GM08714 (cell line): ENCODE data around the gene ZNF184.

Source experiments
- H3K4me3 ChIP-seq: fragments of 200-500 bp; sonication (Bioruptor generic); 2 replicates; pipeline ENCODE4 v1.5.1; 2014; ENCODE audit warnings: mild to moderate bottlenecking, low read length, inconsistent platforms
- ZNF274 ChIP-seq: IDR thresholded peaks from 2 replicates; pipeline ENCODE4 v1.6.1; 2012; ENCODE audit warnings: mild to moderate bottlenecking, low read depth, low read length

The ZNF184 gene

DNA sequence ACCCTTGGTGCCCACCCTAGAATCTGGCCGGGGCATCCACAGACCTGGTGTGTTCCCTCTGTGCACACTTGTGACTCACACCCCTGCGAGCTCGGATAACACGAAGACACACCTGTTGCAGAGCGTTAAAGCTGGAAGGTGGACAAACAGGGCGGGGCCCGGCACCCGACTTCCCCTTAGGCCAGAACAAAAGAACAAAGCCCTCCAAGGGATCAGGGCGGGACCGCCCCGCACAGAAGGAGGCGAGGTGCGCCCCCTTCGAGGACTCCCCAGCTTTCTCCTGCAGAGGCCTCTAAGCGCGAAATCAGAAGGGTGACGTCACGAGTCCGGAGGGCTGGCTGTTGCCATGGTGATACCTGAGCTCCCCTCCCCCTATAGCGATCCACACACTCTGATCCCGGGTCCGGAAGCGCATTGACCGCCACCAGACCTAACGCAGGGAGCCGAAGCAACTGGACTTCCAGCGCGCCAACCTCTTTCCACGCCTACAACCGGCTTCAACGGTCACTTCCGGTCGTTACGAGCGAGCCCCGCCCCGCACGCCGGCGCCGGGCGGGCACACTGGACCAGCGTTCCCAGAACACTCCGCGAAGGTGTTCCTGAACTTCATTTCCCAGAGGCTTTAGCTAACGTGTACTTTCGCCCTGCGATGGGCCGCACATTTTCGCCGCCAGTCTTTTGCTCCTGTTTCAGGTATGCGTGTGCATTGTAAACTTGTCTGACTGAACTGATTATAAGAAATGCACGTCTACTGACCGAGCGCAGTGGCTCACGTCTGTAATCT, at the start of gene ZNF184:
Gene ZNF184 (minus strand): TSS at position 489 of the 784 bp plus-strand sequence. CDS start 811 bp downstream, outside the sequence.
- no peak for TF ChIP-seq ZNF274
- H3K4me3 ChIP-seq, result peak within 1 kb of the TSS; percentile 76

DNA sequence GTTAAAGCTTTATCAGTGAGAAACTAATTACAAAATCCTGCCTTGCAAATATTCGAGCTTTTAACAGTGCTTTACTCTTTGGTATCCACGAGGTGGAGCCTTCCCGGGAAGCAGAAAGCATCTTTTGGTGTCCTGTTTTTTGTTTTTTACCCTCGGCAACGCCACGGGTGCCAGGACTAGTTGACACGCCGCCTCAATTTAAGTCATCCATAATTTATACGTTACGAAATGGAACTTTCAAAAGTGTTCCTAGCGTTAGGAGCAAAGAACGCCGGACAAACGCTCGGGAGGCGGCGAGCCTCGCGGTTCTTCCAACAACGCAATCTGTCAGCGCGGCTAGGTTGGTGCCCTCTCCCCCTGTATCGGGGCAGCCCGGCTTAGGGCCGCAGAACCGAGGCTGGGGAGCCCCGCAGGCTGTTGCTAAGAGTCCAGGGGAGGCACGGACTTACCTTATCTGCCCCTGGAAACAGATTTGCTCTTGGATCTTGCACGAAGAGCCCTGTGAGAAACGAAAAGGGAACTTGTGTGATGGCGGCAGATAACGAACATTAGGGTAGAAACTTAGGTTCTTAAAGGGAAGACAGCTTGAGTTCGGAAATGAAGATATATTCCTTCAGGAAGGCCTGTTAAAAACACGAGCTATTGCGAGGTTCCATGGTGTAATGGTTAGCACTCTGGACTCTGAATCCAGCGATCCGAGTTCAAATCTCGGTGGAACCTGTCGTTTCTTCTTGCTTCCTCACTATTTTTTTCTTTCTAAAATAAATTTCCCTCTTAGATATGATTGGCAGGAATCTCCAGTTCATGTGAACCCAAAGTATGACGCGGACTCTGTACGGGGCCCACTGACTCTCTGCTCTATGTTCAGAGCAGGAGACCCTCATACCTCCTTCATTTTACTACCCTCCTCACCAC, 46.2 kb upstream of the ZNF184 start:
- no peak for TF ChIP-seq ZNF274
- H3K4me3 ChIP-seq, result peak overlapping the region; percentile 74

DNA sequence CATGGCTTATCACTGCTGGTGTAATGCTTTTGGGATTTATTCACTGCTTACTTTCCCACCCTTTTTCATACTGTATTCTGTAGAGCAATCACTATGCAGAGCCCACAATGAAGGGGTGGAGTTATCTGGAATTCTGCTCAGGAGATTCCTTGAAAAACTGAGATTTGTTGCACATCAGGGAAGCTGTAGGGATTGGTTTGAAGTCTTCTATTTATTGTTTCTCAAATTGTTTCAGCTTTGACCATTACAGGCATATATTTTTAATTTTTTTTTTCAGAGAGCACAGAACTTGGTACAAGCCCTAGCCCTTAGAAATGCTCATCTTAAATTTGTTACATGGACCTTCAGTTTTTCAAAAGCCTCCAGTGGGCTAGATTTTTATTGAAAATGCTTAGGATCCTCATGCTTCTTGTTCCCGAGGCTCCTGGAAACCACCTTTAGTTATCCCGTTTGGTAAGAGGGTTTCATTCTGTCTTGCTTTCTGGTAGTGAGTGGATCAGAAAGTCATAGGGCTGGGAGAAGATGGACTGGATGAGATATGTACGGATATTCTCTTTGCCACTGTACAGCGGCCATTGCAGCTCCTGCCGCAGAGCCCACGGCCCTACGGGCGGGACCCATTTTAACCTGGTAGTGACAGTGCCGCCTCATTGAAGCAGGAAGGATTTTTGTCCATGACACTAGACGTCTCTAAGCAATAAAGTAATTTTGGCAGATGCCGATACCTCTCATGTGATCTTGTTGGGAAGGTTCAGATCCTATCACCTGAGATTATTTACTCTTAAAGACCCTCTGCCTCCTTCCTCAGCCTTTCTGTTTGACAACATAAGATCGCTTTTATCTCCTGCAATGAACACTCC, 45.3 kb upstream of the ZNF184 start:
- no peak for TF ChIP-seq ZNF274
- H3K4me3 ChIP-seq, result peak overlapping the region; percentile 74

DNA sequence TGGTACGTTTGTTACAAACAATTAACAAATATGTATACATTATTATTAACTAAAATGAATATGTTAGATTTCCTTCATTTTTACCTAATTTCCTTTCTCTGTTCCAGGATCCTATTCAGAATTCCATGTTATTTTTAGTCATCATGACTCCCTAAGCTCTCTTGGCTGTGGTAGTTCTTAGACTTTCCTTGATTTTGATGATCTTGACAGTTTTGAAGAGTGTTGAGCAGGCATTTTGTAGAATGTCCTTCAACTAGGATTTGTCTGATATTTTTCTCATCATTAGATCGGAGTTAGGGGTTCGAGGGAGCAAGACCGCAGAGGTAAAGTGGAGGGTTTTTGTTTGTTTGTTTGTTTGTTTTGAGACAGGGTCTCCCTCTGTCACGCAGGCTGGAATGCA, 44.3 kb upstream of the ZNF184 start:
- no peak for TF ChIP-seq ZNF274
- H3K4me3 ChIP-seq, result no peak overlapping the region

DNA sequence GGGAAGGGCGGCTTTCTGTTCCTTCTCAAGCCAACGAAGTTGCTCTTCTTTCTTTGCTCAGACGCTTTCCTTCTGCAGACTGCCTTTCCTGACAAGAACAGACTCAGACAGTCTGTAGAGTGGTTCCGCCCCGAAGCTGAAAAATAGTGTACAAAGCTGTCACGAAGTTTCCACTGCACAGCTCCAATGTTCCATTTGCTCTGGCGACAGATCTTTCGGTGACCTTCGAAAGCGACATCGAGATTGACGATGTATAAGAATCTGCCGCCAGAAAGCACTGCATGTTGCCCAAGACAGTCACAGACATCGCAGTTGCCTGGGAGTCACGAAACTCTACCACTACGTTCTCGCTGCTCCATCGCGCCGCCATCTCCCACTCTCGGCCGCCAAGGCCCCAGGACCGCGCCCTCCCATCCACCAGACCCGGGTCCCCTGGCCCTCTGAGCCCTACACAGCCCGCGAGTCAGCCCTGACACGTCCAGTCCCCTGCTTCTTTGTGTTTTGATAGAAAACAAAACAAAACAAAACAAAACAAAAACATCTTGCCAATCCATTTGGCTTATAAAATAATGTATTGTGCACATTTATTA, 42.1 kb upstream of the ZNF184 start:
- no peak for TF ChIP-seq ZNF274
- peak overlapping the region; percentile 11; the same call in 1 of the 2 replicates for H3K4me3 ChIP-seq

DNA sequence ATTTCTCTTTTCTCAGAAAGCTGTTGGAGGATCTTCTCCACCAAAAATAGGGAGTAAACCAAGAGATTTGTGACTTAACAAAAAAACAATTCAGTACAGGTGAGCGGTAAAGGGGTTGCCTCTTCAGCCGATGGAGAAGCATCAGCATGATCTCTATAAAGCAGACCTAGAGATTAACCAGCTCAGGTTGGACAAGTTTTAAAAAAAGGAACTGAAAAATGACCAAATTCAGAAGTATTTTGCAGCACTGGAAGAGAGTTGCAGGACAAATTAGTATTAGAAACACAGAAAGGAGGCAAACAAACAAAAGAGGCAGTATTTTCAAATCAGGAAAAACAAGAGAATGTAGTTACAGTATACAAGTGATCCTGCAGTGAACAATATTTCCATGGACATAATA, 39.6 kb upstream of the ZNF184 start:
- TF ChIP-seq ZNF274, result no peak
- H3K4me3 ChIP-seq, result no peak overlapping the region

DNA sequence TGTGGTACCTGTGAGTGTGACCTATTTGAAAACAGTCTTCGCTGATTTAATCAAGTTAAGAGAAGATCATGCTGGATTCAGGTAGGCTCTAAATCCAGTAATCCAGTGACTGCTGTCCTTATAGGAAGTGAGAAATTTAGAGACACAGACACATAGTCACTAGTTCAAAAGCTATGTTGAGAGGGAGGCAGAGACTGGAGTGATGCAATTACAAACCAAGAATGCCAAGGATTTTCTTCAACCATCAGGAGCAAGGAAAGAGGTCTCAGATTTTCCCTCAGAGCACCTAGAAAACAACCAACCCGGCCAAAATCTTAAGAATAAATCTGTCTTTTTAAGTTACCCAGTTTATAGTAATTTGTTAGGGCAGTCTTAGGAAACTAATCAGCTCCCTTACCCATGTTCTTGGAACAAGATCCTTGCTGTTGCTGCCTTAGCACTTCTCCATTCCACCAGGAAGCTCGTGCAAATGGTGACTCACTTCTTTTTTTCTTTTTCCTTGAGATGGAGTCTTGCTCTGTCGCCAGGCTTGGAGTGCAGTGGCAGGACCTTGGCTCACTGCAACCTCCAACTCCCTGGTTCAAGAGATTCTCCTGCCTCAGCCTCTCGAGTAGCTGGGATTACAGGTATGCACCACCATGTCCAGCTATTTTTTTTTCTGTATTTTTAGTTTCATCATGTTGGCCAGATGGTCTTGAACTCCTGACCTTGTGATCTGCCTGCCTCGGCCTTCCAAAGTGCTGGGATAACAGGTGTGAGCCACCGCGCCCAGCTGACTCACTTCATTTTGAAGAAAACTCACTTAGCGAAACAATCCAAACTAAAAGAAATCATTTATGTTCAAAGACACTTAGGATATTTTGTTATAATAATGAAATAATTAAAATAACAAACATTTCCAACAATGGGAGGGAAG, 34.4 kb upstream of the ZNF184 start:
- H3K4me3 ChIP-seq, result no peak overlapping the region
- TF ChIP-seq ZNF274, result no peak

DNA sequence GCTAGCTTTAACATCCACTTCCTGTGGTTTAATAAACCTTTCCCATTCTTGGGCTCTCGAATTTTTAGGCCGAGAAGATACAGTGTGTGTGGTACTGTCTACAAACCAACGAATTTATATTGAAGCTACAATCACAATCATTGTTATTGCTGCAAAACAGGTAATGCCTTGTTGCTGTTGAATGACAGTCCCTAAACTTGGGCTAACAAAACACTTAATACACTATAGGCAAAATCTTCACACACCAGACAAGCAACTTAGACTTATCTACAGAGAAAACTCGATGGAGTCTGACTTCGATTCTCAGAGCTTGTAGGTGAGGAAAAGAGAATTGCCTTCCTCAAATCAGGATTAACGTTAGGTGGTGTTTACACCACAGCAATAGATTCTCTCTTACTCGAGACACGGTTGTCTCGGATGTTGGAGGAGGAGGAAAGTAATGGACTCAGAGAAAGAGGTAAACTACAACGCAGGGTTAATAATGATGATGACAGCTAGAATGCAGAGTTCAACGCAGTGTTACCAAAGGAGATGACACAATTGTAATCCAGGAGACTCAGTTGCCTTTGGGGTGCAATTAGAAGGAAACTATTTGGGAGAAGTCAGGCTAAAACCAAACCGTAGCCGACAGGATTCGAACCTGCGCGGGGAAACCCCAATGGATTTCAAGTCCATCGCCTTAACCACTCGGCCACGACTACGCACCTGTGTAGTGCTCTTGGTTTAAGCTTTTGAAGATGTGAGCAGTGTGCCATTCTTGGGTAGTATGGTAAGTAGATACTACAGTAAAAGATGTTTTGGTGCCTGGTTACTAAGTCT, 32.5 kb upstream of the ZNF184 start:
- no peak overlapping the region for H3K4me3 ChIP-seq
- TF ChIP-seq ZNF274, result no peak

DNA sequence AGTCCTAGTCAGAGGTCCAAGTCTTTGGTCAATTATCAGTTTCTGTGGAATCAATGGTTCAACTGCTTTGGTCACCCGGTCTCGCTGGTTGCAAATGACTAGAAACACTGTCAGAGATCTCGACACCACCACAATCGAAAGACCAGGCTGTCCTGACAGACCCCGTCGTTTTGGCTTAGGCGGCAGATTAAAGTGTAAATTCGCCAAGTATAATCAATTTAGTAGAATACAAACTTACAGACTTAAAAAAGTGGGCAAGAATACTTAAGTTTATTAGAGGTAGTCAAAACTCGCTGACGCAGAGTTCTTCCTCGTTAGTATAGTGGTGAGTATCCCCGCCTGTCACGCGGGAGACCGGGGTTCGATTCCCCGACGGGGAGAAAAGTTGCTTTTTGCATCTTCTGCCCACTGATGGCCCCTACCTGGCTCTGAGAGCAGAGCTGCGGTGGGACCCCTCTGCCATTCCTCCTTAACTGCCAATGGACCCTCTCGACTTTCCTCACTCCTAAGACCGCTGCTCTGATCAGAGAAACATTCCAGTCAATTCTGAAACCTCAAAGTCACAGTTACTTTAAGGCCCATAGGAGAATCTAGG, 30.6 kb upstream of the ZNF184 start:
- H3K4me3 ChIP-seq, result peak overlapping the region; percentile 99
- no peak for TF ChIP-seq ZNF274

DNA sequence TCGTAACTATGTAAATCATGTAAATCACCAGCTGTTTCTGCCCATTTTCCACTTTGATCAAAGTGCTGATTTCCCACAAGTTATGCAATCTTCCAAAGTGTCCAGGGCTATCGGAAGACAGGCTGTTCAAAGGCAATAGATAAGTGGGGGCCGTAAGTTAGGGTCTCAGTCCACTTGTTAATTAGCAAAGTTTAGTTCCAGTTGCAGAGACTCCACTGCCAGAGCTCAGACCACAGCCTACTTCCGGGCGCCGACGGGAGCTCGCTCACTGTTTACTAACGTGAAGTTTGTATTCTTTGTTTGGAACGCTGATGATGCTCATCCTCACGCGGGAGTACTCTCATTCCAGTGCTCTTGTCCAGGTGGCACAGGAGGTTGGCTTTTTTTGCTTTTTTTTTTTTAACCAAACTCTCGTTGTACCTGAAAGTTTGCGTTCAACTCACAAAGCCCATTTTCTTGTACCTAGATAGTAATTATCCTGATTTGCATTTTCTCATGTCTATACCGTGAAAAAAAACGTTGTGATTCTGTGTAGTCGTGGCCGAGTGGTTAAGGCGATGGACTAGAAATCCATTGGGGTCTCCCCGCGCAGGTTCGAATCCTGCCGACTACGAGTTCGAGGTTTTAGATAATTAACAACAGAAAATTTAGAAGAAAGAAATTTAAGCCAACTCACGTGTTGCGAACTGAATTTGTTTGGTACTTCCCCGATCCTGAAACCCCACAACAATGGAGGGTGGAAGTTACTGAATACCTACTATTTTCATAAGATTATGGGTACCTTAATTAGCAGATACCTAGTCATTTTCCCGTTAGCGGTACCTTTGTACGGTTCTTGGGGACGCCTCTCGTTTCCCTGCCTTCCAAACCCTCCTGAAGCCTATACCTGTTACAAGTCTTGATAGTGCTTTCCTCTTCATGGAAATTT, 29.9 kb upstream of the ZNF184 start:
- peak overlapping the region; percentile 99 for H3K4me3 ChIP-seq
- TF ChIP-seq ZNF274, result no peak
